H9 (cell line): ENCODE data around the gene F7. TPM values are rescaled to one million over a fixed set of nuclear protein-coding genes. Genes with fewer than 3 reads are reported as not detected.

ENCODE experiments used
- DNase-seq: peaks from one replicate; pipeline ENCODE4 v3.0.0-alpha.2; 2017
- H2AFZ ChIP-seq: one replicate; pipeline ENCODE4 v1.6.1; 2013; ENCODE audit warnings: mild to moderate bottlenecking, low read length, control low read depth, moderate library complexity
- H2AK5ac ChIP-seq: 2 replicates; pipeline ENCODE4 v1.6.1; 2013; ENCODE audit warnings: low read length, control low read depth, mixed read lengths; ENCODE audit not compliant: insufficient read length
- H2BK120ac ChIP-seq: one replicate; pipeline ENCODE4 v1.6.1; 2013; ENCODE audit warnings: low read depth, mild to moderate bottlenecking, low read length, control low read depth, inconsistent platforms; ENCODE audit not compliant: poor library complexity, severe bottlenecking
- H2BK12ac ChIP-seq: 2 replicates; pipeline ENCODE4 v1.6.1; 2013; ENCODE audit warnings: low read length, control low read depth, mixed read lengths, low read depth; ENCODE audit not compliant: insufficient read length
- H2BK15ac ChIP-seq: 2 replicates; pipeline ENCODE4 v1.6.1; 2013; ENCODE audit warnings: low read depth, low read length, control low read depth
- H2BK20ac ChIP-seq: one replicate; pipeline ENCODE4 v1.6.1; 2013; ENCODE audit warnings: low read depth, mild to moderate bottlenecking, low read length, control low read depth, inconsistent platforms; ENCODE audit not compliant: poor library complexity, severe bottlenecking
- H2BK5ac ChIP-seq: 2 replicates; pipeline ENCODE4 v1.6.1; 2013; ENCODE audit warnings: low read length, control low read depth, mixed read lengths; ENCODE audit not compliant: insufficient read length
- H3K14ac ChIP-seq: 2 replicates; pipeline ENCODE4 v1.6.1; 2013; ENCODE audit warnings: low read length, control low read depth; ENCODE audit not compliant: insufficient read depth
- H3K18ac ChIP-seq: 2 replicates; pipeline ENCODE4 v1.6.1; 2013; ENCODE audit warnings: low read depth, mild to moderate bottlenecking, mixed read lengths, low read length, control low read depth; ENCODE audit not compliant: insufficient read length
- H3K23ac ChIP-seq: 2 replicates; pipeline ENCODE4 v1.6.1; 2013; ENCODE audit warnings: low read length, control low read depth, mixed read lengths, low read depth; ENCODE audit not compliant: insufficient read length
- H3K23me2 ChIP-seq: 2 replicates; pipeline ENCODE4 v1.6.1; 2013; ENCODE audit warnings: low read depth, mild to moderate bottlenecking, mixed read lengths, low read length, control low read depth; ENCODE audit not compliant: insufficient read length, poor library complexity, severe bottlenecking
- H3K27ac ChIP-seq: 2 replicates; pipeline ENCODE4 v1.5.1; 2013; ENCODE audit warnings: low read length, control low read depth, mixed read lengths, low read depth; ENCODE audit not compliant: insufficient read length
- H3K27me3 ChIP-seq: 2 replicates; pipeline ENCODE4 v1.6.1; 2013; ENCODE audit warnings: low read length, control low read depth, inconsistent platforms; ENCODE audit not compliant: insufficient read depth
- H3K4ac ChIP-seq: 2 replicates; pipeline ENCODE4 v1.6.1; 2013; ENCODE audit warnings: low read depth, mild to moderate bottlenecking, control low read depth, inconsistent platforms, low read length, moderate library complexity
- H3K4me1 ChIP-seq: 2 replicates; pipeline ENCODE4 v1.6.1; 2013; ENCODE audit warnings: low read length, control low read depth, inconsistent platforms; ENCODE audit not compliant: insufficient read depth
- H3K4me2 ChIP-seq: 2 replicates; pipeline ENCODE4 v1.6.1; 2013; ENCODE audit warnings: low read length, control low read depth, mixed read lengths; ENCODE audit not compliant: insufficient read length, insufficient read depth
- H3K56ac ChIP-seq: 2 replicates; pipeline ENCODE4 v1.6.1; 2013; ENCODE audit warnings: low read depth, mild to moderate bottlenecking, mixed read lengths, low read length, control low read depth; ENCODE audit not compliant: insufficient read length
- H3K79me1 ChIP-seq: 2 replicates; pipeline ENCODE4 v1.6.1; 2013; ENCODE audit warnings: low read depth, mild to moderate bottlenecking, moderate library complexity, low read length, control low read depth, inconsistent platforms; ENCODE audit not compliant: insufficient read depth, poor library complexity, severe bottlenecking
- H3K79me2 ChIP-seq: 2 replicates; pipeline ENCODE4 v1.6.1; 2013; ENCODE audit warnings: low read length, control low read depth, inconsistent platforms; ENCODE audit not compliant: insufficient read depth
- H3K9ac ChIP-seq: 2 replicates; pipeline ENCODE4 v1.6.1; 2013; ENCODE audit warnings: low read length, control low read depth, mixed read lengths; ENCODE audit not compliant: insufficient read length; ENCODE audit errors: extremely low read depth
- H3K9me3 ChIP-seq: one replicate; pipeline ENCODE4 v1.6.1; 2013; ENCODE audit warnings: low read depth, low read length, inconsistent platforms; ENCODE audit not compliant: control insufficient read depth
- H3T11ph ChIP-seq: one replicate; pipeline ENCODE4 v1.6.1; 2013; ENCODE audit warnings: mild to moderate bottlenecking, low read length, control low read depth, inconsistent platforms
- H4K20me1 ChIP-seq: one replicate; pipeline ENCODE4 v1.6.1; 2013; ENCODE audit not compliant: control insufficient read depth, insufficient read length, insufficient read depth
- H4K5ac ChIP-seq: 2 replicates; pipeline ENCODE4 v1.6.1; 2013; ENCODE audit warnings: low read depth, mild to moderate bottlenecking, mixed read lengths, low read length, control low read depth; ENCODE audit not compliant: insufficient read length
- H4K8ac ChIP-seq: replicated peaks from 2 replicates; pipeline ENCODE4 v1.6.1; 2013; ENCODE audit warnings: low read length, control low read depth, mixed read lengths, low read depth; ENCODE audit not compliant: insufficient read length
- H4K91ac ChIP-seq: 2 replicates; pipeline ENCODE4 v1.6.1; 2013; ENCODE audit warnings: low read depth, mild to moderate bottlenecking, moderate library complexity, mixed read lengths, low read length, control low read depth; ENCODE audit not compliant: insufficient read length
- H3K27ac Mint-ChIP-seq, 3 experiments: 2 replicates in 2 of 3; 3 replicates in 1 of 3; pipeline ENCODE4 v1.8.0; 2020 to 2021; ENCODE audit warnings: mixed read lengths in 3 of 3, mild to moderate bottlenecking in 1 of 3, moderate library complexity in 1 of 3
- H3K27me3 Mint-ChIP-seq: 2 replicates; pipeline ENCODE4 v1.8.0; 2021; ENCODE audit warnings: low read depth, mild to moderate bottlenecking, moderate library complexity, mixed read lengths
- H3K36me3 Mint-ChIP-seq, 3 experiments: 2 replicates in 2 of 3; 3 replicates in 1 of 3; pipeline ENCODE4 v1.8.0; 2020 to 2021; ENCODE audit warnings: low read depth in 3 of 3, mixed read lengths in 3 of 3; ENCODE audit not compliant: insufficient read depth in 1 of 3
- H3K4me1 Mint-ChIP-seq, 2 experiments: 2 replicates each; pipeline ENCODE4 v1.8.0; 2020; ENCODE audit warnings: mixed read lengths in 2 of 2
- H3K4me3 Mint-ChIP-seq, 2 experiments: 2 replicates in 1 of 2; 3 replicates in 1 of 2; pipeline ENCODE4 v1.8.0; 2020 to 2021; ENCODE audit warnings: mild to moderate bottlenecking in 2 of 2, mixed read lengths in 2 of 2, moderate library complexity in 1 of 2
- H3K9me3 Mint-ChIP-seq, 2 experiments: 2 replicates in 1 of 2; 3 replicates in 1 of 2; pipeline ENCODE4 v1.8.0; 2020; ENCODE audit warnings: mild to moderate bottlenecking in 2 of 2, mixed read lengths in 2 of 2, moderate library complexity in 1 of 2
- WGBS: extraction: QIAGEN DNeasy Blood & Tissue Kit; methylation state at CpG from one replicate; pipeline ENCODE4 v1.1.7; 2013; ENCODE audit warnings: missing lambda C conversion rate, low lambda C conversion rate, mixed read lengths; ENCODE audit not compliant: insufficient read length; ENCODE audit errors: extremely low coverage; 5-methylcytosine and 5-hydroxymethylcytosine counted together
- total RNA-seq: library from RNA; stranded (reverse); gene quantifications from 2 replicates; pipeline ENCODE4 v1.2.1, GENCODE V29; 2021
- TF ChIP-seq, protein P1 (sequence below): fragments of 200-600 bp; sonication (generic); conservative IDR thresholded peaks from 3 replicates; pipeline ENCODE4 v1.8.0; 2021; ENCODE audit warnings: antibody characterized with exemption, mild to moderate bottlenecking

F7 gene
- total RNA-seq, 1 experiment from 2014 or later, result 0.81 TPM

- no peaks in the 10 kb centered on the region for H3K27me3 ChIP-seq
- no peak overlapping the region for H4K91ac ChIP-seq
- TF ChIP-seq, protein P1, sequence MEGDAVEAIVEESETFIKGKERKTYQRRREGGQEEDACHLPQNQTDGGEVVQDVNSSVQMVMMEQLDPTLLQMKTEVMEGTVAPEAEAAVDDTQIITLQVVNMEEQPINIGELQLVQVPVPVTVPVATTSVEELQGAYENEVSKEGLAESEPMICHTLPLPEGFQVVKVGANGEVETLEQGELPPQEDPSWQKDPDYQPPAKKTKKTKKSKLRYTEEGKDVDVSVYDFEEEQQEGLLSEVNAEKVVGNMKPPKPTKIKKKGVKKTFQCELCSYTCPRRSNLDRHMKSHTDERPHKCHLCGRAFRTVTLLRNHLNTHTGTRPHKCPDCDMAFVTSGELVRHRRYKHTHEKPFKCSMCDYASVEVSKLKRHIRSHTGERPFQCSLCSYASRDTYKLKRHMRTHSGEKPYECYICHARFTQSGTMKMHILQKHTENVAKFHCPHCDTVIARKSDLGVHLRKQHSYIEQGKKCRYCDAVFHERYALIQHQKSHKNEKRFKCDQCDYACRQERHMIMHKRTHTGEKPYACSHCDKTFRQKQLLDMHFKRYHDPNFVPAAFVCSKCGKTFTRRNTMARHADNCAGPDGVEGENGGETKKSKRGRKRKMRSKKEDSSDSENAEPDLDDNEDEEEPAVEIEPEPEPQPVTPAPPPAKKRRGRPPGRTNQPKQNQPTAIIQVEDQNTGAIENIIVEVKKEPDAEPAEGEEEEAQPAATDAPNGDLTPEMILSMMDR, result no peak
- no peak for DNase-seq
- no peak overlapping the region for H3K23ac ChIP-seq
- H4K5ac ChIP-seq, result no peak overlapping the region
- H3K14ac ChIP-seq, result no peak overlapping the region
- H2BK12ac ChIP-seq, result no peak overlapping the region
- Mint-ChIP-seq H3K4me3 (no peak overlapping the region), H3K27ac (peak overlapping the region in 1 of 3 experiments; percentile 20; a peak in 1 of 7 replicates), H3K27me3 (no peaks in the 10 kb centered on the region), H3K4me1 (peaks cover 6% of the 10 kb centered on the region in 2 experiments), H3K36me3 (peaks cover 9 to 10% (median 10%) of the 10 kb centered on the region in 3 experiments; a peak in 5 of 7 replicates), H3K9me3 (peaks cover 0 to 6% of the 10 kb centered on the region in 2 experiments; a peak in 3 of 5 replicates)
- H4K8ac ChIP-seq, result no peak overlapping the region
- no peaks in the 10 kb centered on the region for H3K9me3 ChIP-seq
- H2AK5ac ChIP-seq, result no peak overlapping the region
- H3K27ac ChIP-seq, result no peak overlapping the region
- H2BK15ac ChIP-seq, result no peak overlapping the region
- H3K9ac ChIP-seq, result no peak overlapping the region
- no peak overlapping the region for H3K4ac ChIP-seq
- no peaks in the 10 kb centered on the region for H3K79me1 ChIP-seq
- H3K23me2 ChIP-seq, result no peaks in the 10 kb centered on the region
- H3K4me1 ChIP-seq, result no peaks in the 10 kb centered on the region; the same call in 1 of the 2 replicates
- no CpG with 5 or more reads among the region's 8 CpGs for WGBS
- no peaks in the 10 kb centered on the region for H4K20me1 ChIP-seq
- H2BK5ac ChIP-seq, result no peak overlapping the region
- H2AFZ ChIP-seq, result no peak overlapping the region
- H2BK120ac ChIP-seq, result no peak overlapping the region
- no peak overlapping the region for H3K56ac ChIP-seq
- H3K79me2 ChIP-seq, result no peaks in the 10 kb centered on the region
- H3K4me2 ChIP-seq, result no peak overlapping the region
- no peak overlapping the region for H3K18ac ChIP-seq
- H2BK20ac ChIP-seq, result no peak overlapping the region
- H3T11ph ChIP-seq, result no peak overlapping the region
Measured at GRCh38 chr13:113070855-113071254, 34.7 kb upstream of the F7 start.
